K562 (cell line): ENCODE results near the gene ABCC10. TPM values are rescaled to one million over a fixed set of nuclear protein-coding genes. Genes with fewer than 3 reads are reported as not detected.
"Not testable (repeated sequence)": the region's sequence is repeated elsewhere in the genome, so short reads cannot be mapped to it uniquely, and the experiment has no call there.

ENCODE experiments used
- ATAC-seq: fragments of 200-7000 bp; cut with Tn5 transposase; 3 replicates; pipeline ENCODE4 v1.9.1; 2020; ENCODE audit warnings: moderate library complexity
- BruUV-seq: library from RNA; stranded (reverse); fragments of 400-500 nt; replicated peaks from 2 replicates; lab custom pipeline; 2021; lab: Mats Ljungman, UMichigan
- CTCF ChIA-PET: fragments of 300-600 bp; formaldehyde crosslinking; extraction: SDS; loops from one replicate; lab custom pipeline; 2021; ENCODE audit warnings: low intra/inter-chr PET ratio; lab: Yijun Ruan, JAX
- POLR2A ChIA-PET: fragments of 300-600, 350-650 bp; sonication (Branson Sonifier 250); formaldehyde crosslinking; extraction: SDS; loops from one replicate; lab custom pipeline; 2021; ENCODE audit warnings: antibody characterized with exemption, inconsistent platforms; lab: Yijun Ruan, JAX
- DNase-seq, 4 experiments: peaks; one replicate each; pipeline versions ENCODE4 v3.0.0 to v3.0.0-alpha.2; 2011 to 2018; ENCODE audit warnings: low spot score in 3 of 4, mixed read lengths in 3 of 4; ENCODE audit errors: extremely low read depth in 1 of 4
- FAIRE-seq: peaks from 2 replicates; lab custom pipeline; 2011; peaks lifted over from hg19 to GRCh38; lab: Jason Lieb, UNC
- H2AFZ ChIP-seq: 2 replicates; pipeline ENCODE4 v1.6.0; 2011; ENCODE audit warnings: low read depth, low read length, control low read depth, inconsistent platforms
- H3K27ac ChIP-seq: fragments of 200-600 bp; 3 replicates; pipeline ENCODE4 v1.8.0; 2011; ENCODE audit warnings: low read depth, mild to moderate bottlenecking, control low read depth, inconsistent platforms, low read length, moderate library complexity, mixed read lengths; ENCODE audit errors: extremely low read depth
- H3K27me3 ChIP-seq, 2 experiments: fragments of 300-600 bp in 1 of 2; 2 replicates in 1 of 2; 3 replicates in 1 of 2; pipeline versions ENCODE4 v1.6.0 to v1.8.0; 2011; ENCODE audit warnings: inconsistent platforms in 2 of 2, low read length in 2 of 2, mild to moderate bottlenecking in 1 of 2, mixed read lengths in 1 of 2, moderate library complexity in 1 of 2; ENCODE audit not compliant: control insufficient read depth in 2 of 2, insufficient read depth in 2 of 2
- H3K36me3 ChIP-seq: fragments of 300-600 bp; 3 replicates; pipeline ENCODE4 v1.8.0; 2011; ENCODE audit warnings: mild to moderate bottlenecking, low read length, inconsistent platforms; ENCODE audit not compliant: control insufficient read depth, insufficient read depth
- H3K4me1 ChIP-seq, 2 experiments: fragments of 200-600 bp in 1 of 2; replicated peaks in 1 of 2; 2 replicates in 1 of 2; 3 replicates in 1 of 2; pipeline versions ENCODE4 v1.5.1 to v1.8.0; 2011; ENCODE audit warnings: inconsistent platforms in 2 of 2, low read length in 2 of 2, mild to moderate bottlenecking in 1 of 2, mixed read lengths in 1 of 2, moderate library complexity in 1 of 2; ENCODE audit not compliant: control insufficient read depth in 2 of 2, insufficient read depth in 2 of 2
- H3K4me2 ChIP-seq: 2 replicates; pipeline ENCODE4 v1.6.1; 2011; ENCODE audit warnings: low read length, control low read depth, inconsistent platforms, mixed read lengths; ENCODE audit not compliant: insufficient read depth
- H3K4me3 ChIP-seq: fragments of 200-600 bp; sonication (generic), shearing (Covaris generic); 2 replicates; pipeline ENCODE4 v1.5.1; 2016; ENCODE audit warnings: control low read depth, inconsistent platforms
- H3K79me2 ChIP-seq: fragments of 200-600 bp; 3 replicates; pipeline ENCODE4 v1.8.0; 2011; ENCODE audit warnings: low read length, inconsistent platforms; ENCODE audit not compliant: control insufficient read depth, insufficient read depth
- H3K9ac ChIP-seq, 2 experiments: 2 replicates each; pipeline versions ENCODE4 v1.6.0 to v1.6.1; 2011; ENCODE audit warnings: low read depth in 2 of 2, low read length in 2 of 2, control low read depth in 1 of 2, inconsistent platforms in 1 of 2, mild to moderate bottlenecking in 1 of 2, mixed read lengths in 1 of 2; ENCODE audit not compliant: insufficient read depth in 1 of 2
- H3K9me1 ChIP-seq: one replicate; pipeline ENCODE4 v1.6.0; 2011; ENCODE audit warnings: inconsistent platforms, mild to moderate bottlenecking, low read length, moderate library complexity; ENCODE audit not compliant: control insufficient read depth, insufficient read depth
- H3K9me3 ChIP-seq: replicated peaks from 2 replicates; pipeline ENCODE4 v1.5.1; 2011; ENCODE audit warnings: low read depth, low read length, inconsistent platforms; ENCODE audit not compliant: control insufficient read depth, insufficient read depth
- H4K20me1 ChIP-seq: replicated peaks from 2 replicates; pipeline ENCODE4 v1.6.1; 2011; ENCODE audit warnings: low read length, inconsistent platforms, mixed read lengths; ENCODE audit not compliant: control insufficient read depth, insufficient read depth
- ATF1 ChIP-seq, 2 experiments: fragments of 450-650 bp in 1 of 2; IDR thresholded peaks; 2 replicates each; pipeline ENCODE4 v1.6.1; 2016; ENCODE audit warnings: missing compliant biosample characterization in 1 of 2, missing genetic modification characterization in 1 of 2
- ATF7 ChIP-seq: fragments of 450-650 bp; IDR thresholded peaks from 2 replicates; pipeline ENCODE4 v1.7.1; 2014; ENCODE audit warnings: mild to moderate bottlenecking, moderate library complexity
- C11orf30 ChIP-seq: fragments of 450-650 bp; IDR thresholded peaks from 2 replicates; pipeline ENCODE4 v1.6.1; 2016; ENCODE audit warnings: low read depth, mild to moderate bottlenecking
- CC2D1A ChIP-seq: fragments of 450-650 bp; IDR thresholded peaks from 2 replicates; pipeline ENCODE4 v1.6.1; 2017; ENCODE audit warnings: mild to moderate bottlenecking
- CREM ChIP-seq: IDR thresholded peaks from 2 replicates; pipeline ENCODE4 v1.6.1; 2014; ENCODE audit warnings: antibody characterized with exemption, low read depth
- EP300 ChIP-seq: IDR thresholded peaks from 2 replicates; pipeline ENCODE4 v1.6.1; 2012; ENCODE audit warnings: low read length, improper control_type of control experiment
- GABPB1 ChIP-seq: sonication (generic); formaldehyde crosslinking; IDR thresholded peaks from 2 replicates; pipeline ENCODE4 v1.8.0; 2022; ENCODE audit warnings: mild to moderate bottlenecking, missing genetic modification reagents
- HNRNPH1 ChIP-seq: fragments of 200-400 bp; formaldehyde crosslinking; optimal IDR thresholded peaks from 2 replicates; pipeline ENCODE3; 2017; ENCODE audit warnings: low read depth, mild to moderate bottlenecking, low read length, moderate library complexity
- HNRNPK ChIP-seq: fragments of 200-400 bp; formaldehyde crosslinking; IDR thresholded peaks from one replicate; pipeline ENCODE4 v1.6.1; 2018; ENCODE audit warnings: mild to moderate bottlenecking, low read depth, low read length; ENCODE audit not compliant: poor library complexity, severe bottlenecking
- MAX ChIP-seq: sonication (generic); formaldehyde crosslinking; IDR thresholded peaks from 2 replicates; pipeline ENCODE4 v1.9.0; 2022; ENCODE audit warnings: mild to moderate bottlenecking, missing genetic modification reagents
- POLR2H ChIP-seq: IDR thresholded peaks from 2 replicates; pipeline ENCODE4 v1.6.1; 2016; ENCODE audit warnings: missing genetic modification characterization, low read depth, mild to moderate bottlenecking, control low read depth, missing compliant biosample characterization, moderate library complexity
- SREBF1 ChIP-seq: fragments of 150-350 bp; IDR thresholded peaks from 2 replicates; pipeline ENCODE4 v1.6.1; 2014; ENCODE audit warnings: antibody characterized with exemption, low read depth, low read length, borderline replicate concordance
- TFE3 ChIP-seq: fragments of 450-650 bp; formaldehyde crosslinking; IDR thresholded peaks from 2 replicates; pipeline ENCODE4 v1.4.0; 2020; ENCODE audit warnings: mild to moderate bottlenecking, mixed read lengths
- ZNF316 ChIP-seq: fragments of 450-650 bp; IDR thresholded peaks from 2 replicates; pipeline ENCODE4 v1.6.1; 2016
- ZNF584 ChIP-seq: fragments of 200-800 bp; sonication (Bioruptor generic); IDR thresholded peaks from 2 replicates; pipeline ENCODE4 v1.6.1; 2016; ENCODE audit warnings: low read depth, mild to moderate bottlenecking, missing genetic modification characterization, missing compliant biosample characterization
- WGBS: fragments of 100-300 bp; shearing (Covaris generic); methylation state at CpG from one replicate; pipeline ENCODE4 v1.1.6; 2016; ENCODE audit warnings: low coverage, mixed read lengths; ENCODE audit not compliant: insufficient coverage; ENCODE audit errors: missing lambda C conversion rate; 5-methylcytosine and 5-hydroxymethylcytosine counted together
- in situ Hi-C: fragments of 300-500 bp; cut with MboI; formaldehyde crosslinking; loops from 4 replicates; pipeline ENCODE4 v1.15.0; 2018; ENCODE audit warnings: inconsistent platforms, mixed read lengths
- intact Hi-C: fragments of 100-400 bp; cut with micrococcal nuclease; formaldehyde crosslinking; loops from 2 replicates; pipeline ENCODE4 v1.14.2; 2022
- polyA plus RNA-seq, 8 experiments: library from polyadenylated mRNA; depleted of rRNA in 4 of 8; stranded (reverse) in 5 of 8; unstranded in 3 of 8; fragments of >200 nt; fragmentation: Nextera tagmentation in 2 of 8; fragmentation: Illumina TruSeq in 1 of 8; extraction: Ambion mirVana in 2 of 8; extraction: Trizol in 1 of 8; gene quantifications; 2 replicates each; pipeline versions ENCODE4 v1.2.1 to v1.2.3, GENCODE V29; 2011 to 2014; ENCODE audit warnings: inconsistent platforms in 1 of 8, missing spikeins in 1 of 8
- total RNA-seq, 7 experiments: library from RNA; depleted of rRNA in 6 of 7; stranded (reverse); fragments of >200 nt in 6 of 7; fragmentation: Illumina TruSeq in 2 of 7; extraction: Trizol in 2 of 7; gene quantifications; 2 replicates each; pipeline versions ENCODE4 v1.2.1 to v1.2.3, GENCODE V29; 2011 to 2021; ENCODE audit warnings: low replicate concordance in 1 of 7

ABCC10 gene
- total and polyA plus RNA-seq, 9 of the 15 experiments (the other 6 are each of a cell fraction or from before 2014, with no cell fraction given): 2.4 to 29.1 (median 13.7) TPM

- H4K20me1 ChIP-seq; H2AFZ ChIP-seq; H3K9me1 ChIP-seq; H3K4me3 ChIP-seq; H3K27ac ChIP-seq; intact Hi-C loops; BruUV-seq; H3K4me2 ChIP-seq; H3K9me3 ChIP-seq; DNase-seq; H3K79me2 ChIP-seq; FAIRE-seq; CTCF ChIA-PET; ATAC-seq; H3K4me1 ChIP-seq; H3K9ac ChIP-seq; in situ Hi-C loops; H3K36me3 ChIP-seq; TF ChIP-seq ATF1 (CRISPR knock-in tag; IDR thresholded peaks at IDR 0.05): not testable (repeated sequence)
- peaks cover 4 to 24% of the 10 kb centered on the region in 2 experiments; a peak in 4 of 5 replicates for H3K27me3 ChIP-seq
- WGBS: 31% methylated on average over 8 of the region's 8 CpGs
- TF ChIP-seq ATF7 (peak; percentile 42; the same call in 1 of the 2 replicates), CREM (peak; percentile 25; the same call in 1 of the 2 replicates), ATF1 (tag; IDR thresholded peaks at IDR 0.05) (peak; percentile 46; the same call in 1 of the 2 replicates)
- POLR2A ChIA-PET: interaction anchor here (0.6 to 1.6 kb wide), 4 partner anchors 7 to 404 kb away, joined by 3 to 5 read pairs (median 4); no protein-coding TSS in a partner anchor
Measured at GRCh38 chr6:43415275-43415674, 12.1 kb upstream of the ABCC10 start.

- H3K9ac ChIP-seq: peak overlapping the region in 1 of 2 experiments; percentile 29; a peak in 1 of 4 replicates
- H3K79me2 ChIP-seq: no peaks in the 10 kb centered on the region
- no peaks in the 10 kb centered on the region for H3K9me1 ChIP-seq
- no peak overlapping the region for H3K4me3 ChIP-seq
- no peak for DNase-seq
- WGBS: 25% methylated on average over 4 of the region's 4 CpGs
- ChIA-PET CTCF (no interaction called here), POLR2A (interaction anchor here (1.1 kb wide), 1 partner anchor 17 kb away, joined by 3 read pairs; no protein-coding TSS in a partner anchor)
- H3K27ac ChIP-seq: no peak overlapping the region
- in situ Hi-C loops: no loop called here
- no peak for ATAC-seq
- BruUV-seq: no TSS peak
- intact Hi-C loops: no loop called here
- H3K4me2 ChIP-seq: no peak overlapping the region
- no peak for FAIRE-seq
- H3K36me3 ChIP-seq: no peaks in the 10 kb centered on the region
- H2AFZ ChIP-seq: no peak overlapping the region
- peaks cover 3% of the 10 kb centered on the region; the same call in 1 of the 2 replicates for H3K9me3 ChIP-seq
- peaks cover 0 to 6% of the 10 kb centered on the region in 2 experiments; a peak in 1 of 5 replicates for H3K4me1 ChIP-seq
- peaks cover 4 to 23% of the 10 kb centered on the region in 2 experiments; a peak in 4 of 5 replicates for H3K27me3 ChIP-seq
- no peaks in the 10 kb centered on the region for H4K20me1 ChIP-seq
- TF ChIP-seq C11orf30 (0 out of 2 replicates have a peak, but pooled peaks have one; percentile 6), MAX (CRISPR knock-in tag) (no peak), HNRNPK (no peak), TFE3 (CRISPR knock-in tag) (no peak), HNRNPH1 (no peak), CC2D1A (no peak), GABPB1 (no peak), SREBF1 (no peak), POLR2H (tag) (no peak), EP300 (no peak), ZNF584 (no peak), ZNF316 (peak; percentile 63; the same call in 1 of the 2 replicates)
Measured at GRCh38 chr6:43416935-43417334, 10.4 kb upstream of the ABCC10 start.
